K562 (cell line): Measurements from ENCODE around the gene FASN. TPM values are rescaled to one million over a fixed set of nuclear protein-coding genes. Genes with fewer than 3 reads are reported as not detected.

Source experiments
- ATAC-seq: fragments of 200-7000 bp; cut with Tn5 transposase; 3 replicates; pipeline ENCODE4 v1.9.1; 2020; ENCODE audit warnings: moderate library complexity
- BruUV-seq: library from RNA; stranded (reverse); fragments of 400-500 nt; replicated peaks from 2 replicates; lab custom pipeline; 2021; lab: Mats Ljungman, UMichigan
- CTCF ChIA-PET: fragments of 300-600 bp; formaldehyde crosslinking; extraction: SDS; loops from one replicate; lab custom pipeline; 2021; ENCODE audit warnings: low intra/inter-chr PET ratio; lab: Yijun Ruan, JAX
- POLR2A ChIA-PET: fragments of 300-600, 350-650 bp; sonication (Branson Sonifier 250); formaldehyde crosslinking; extraction: SDS; loops from one replicate; lab custom pipeline; 2021; ENCODE audit warnings: antibody characterized with exemption, inconsistent platforms; lab: Yijun Ruan, JAX
- DNase-seq, 4 experiments: peaks; one replicate each; pipeline versions ENCODE4 v3.0.0 to v3.0.0-alpha.2; 2011 to 2018; ENCODE audit warnings: low spot score in 3 of 4, mixed read lengths in 3 of 4; ENCODE audit errors: extremely low read depth in 1 of 4
- FAIRE-seq: peaks from 2 replicates; lab custom pipeline; 2011; peaks lifted over from hg19 to GRCh38; lab: Jason Lieb, UNC
- H2AFZ ChIP-seq: 2 replicates; pipeline ENCODE4 v1.6.0; 2011; ENCODE audit warnings: low read depth, low read length, control low read depth, inconsistent platforms
- H3K27ac ChIP-seq: fragments of 200-600 bp; 3 replicates; pipeline ENCODE4 v1.8.0; 2011; ENCODE audit warnings: low read depth, mild to moderate bottlenecking, control low read depth, inconsistent platforms, low read length, moderate library complexity, mixed read lengths; ENCODE audit errors: extremely low read depth
- H3K27me3 ChIP-seq, 2 experiments: fragments of 300-600 bp in 1 of 2; 2 replicates in 1 of 2; 3 replicates in 1 of 2; pipeline versions ENCODE4 v1.6.0 to v1.8.0; 2011; ENCODE audit warnings: inconsistent platforms in 2 of 2, low read length in 2 of 2, mild to moderate bottlenecking in 1 of 2, mixed read lengths in 1 of 2, moderate library complexity in 1 of 2; ENCODE audit not compliant: control insufficient read depth in 2 of 2, insufficient read depth in 2 of 2
- H3K36me3 ChIP-seq: fragments of 300-600 bp; 3 replicates; pipeline ENCODE4 v1.8.0; 2011; ENCODE audit warnings: mild to moderate bottlenecking, low read length, inconsistent platforms; ENCODE audit not compliant: control insufficient read depth, insufficient read depth
- H3K4me1 ChIP-seq, 2 experiments: fragments of 200-600 bp in 1 of 2; replicated peaks in 1 of 2; 2 replicates in 1 of 2; 3 replicates in 1 of 2; pipeline versions ENCODE4 v1.5.1 to v1.8.0; 2011; ENCODE audit warnings: inconsistent platforms in 2 of 2, low read length in 2 of 2, mild to moderate bottlenecking in 1 of 2, mixed read lengths in 1 of 2, moderate library complexity in 1 of 2; ENCODE audit not compliant: control insufficient read depth in 2 of 2, insufficient read depth in 2 of 2
- H3K4me2 ChIP-seq: 2 replicates; pipeline ENCODE4 v1.6.1; 2011; ENCODE audit warnings: low read length, control low read depth, inconsistent platforms, mixed read lengths; ENCODE audit not compliant: insufficient read depth
- H3K4me3 ChIP-seq: fragments of 200-600 bp; sonication (generic), shearing (Covaris generic); 2 replicates; pipeline ENCODE4 v1.5.1; 2016; ENCODE audit warnings: control low read depth, inconsistent platforms
- H3K79me2 ChIP-seq: fragments of 200-600 bp; 3 replicates; pipeline ENCODE4 v1.8.0; 2011; ENCODE audit warnings: low read length, inconsistent platforms; ENCODE audit not compliant: control insufficient read depth, insufficient read depth
- H3K9ac ChIP-seq, 2 experiments: 2 replicates each; pipeline versions ENCODE4 v1.6.0 to v1.6.1; 2011; ENCODE audit warnings: low read depth in 2 of 2, low read length in 2 of 2, control low read depth in 1 of 2, inconsistent platforms in 1 of 2, mild to moderate bottlenecking in 1 of 2, mixed read lengths in 1 of 2; ENCODE audit not compliant: insufficient read depth in 1 of 2
- H3K9me1 ChIP-seq: one replicate; pipeline ENCODE4 v1.6.0; 2011; ENCODE audit warnings: inconsistent platforms, mild to moderate bottlenecking, low read length, moderate library complexity; ENCODE audit not compliant: control insufficient read depth, insufficient read depth
- H3K9me3 ChIP-seq: replicated peaks from 2 replicates; pipeline ENCODE4 v1.5.1; 2011; ENCODE audit warnings: low read depth, low read length, inconsistent platforms; ENCODE audit not compliant: control insufficient read depth, insufficient read depth
- H4K20me1 ChIP-seq: replicated peaks from 2 replicates; pipeline ENCODE4 v1.6.1; 2011; ENCODE audit warnings: low read length, inconsistent platforms, mixed read lengths; ENCODE audit not compliant: control insufficient read depth, insufficient read depth
- E2F3 ChIP-seq: fragments of 250-450 bp; sonication (Bioruptor Pico); IDR thresholded peaks from 2 replicates; pipeline ENCODE4 v1.4.0; 2020; ENCODE audit warnings: mild to moderate bottlenecking
- E4F1 ChIP-seq: fragments of 250-450 bp; sonication (Bioruptor Pico); IDR thresholded peaks from 2 replicates; pipeline ENCODE4 v1.5.0; 2021; ENCODE audit warnings: mild to moderate bottlenecking, borderline replicate concordance
- EWSR1 ChIP-seq: fragments of 450-650 bp; IDR thresholded peaks from 2 replicates; pipeline ENCODE4 v1.6.1; 2018; ENCODE audit warnings: borderline replicate concordance, mild to moderate bottlenecking, low read depth, moderate library complexity; ENCODE audit not compliant: partially characterized antibody
- MIER1 ChIP-seq: fragments of 450-650 bp; IDR thresholded peaks from 2 replicates; pipeline ENCODE4 v1.6.1; 2016; ENCODE audit warnings: antibody characterized with exemption, mild to moderate bottlenecking, low read depth
- NFRKB ChIP-seq: fragments of 450-650 bp; IDR thresholded peaks from 2 replicates; pipeline ENCODE4 v1.6.1; 2016; ENCODE audit warnings: low read depth
- TFAP4 ChIP-seq: sonication (generic); formaldehyde crosslinking; IDR thresholded peaks from 2 replicates; pipeline ENCODE4 v1.8.0; 2022; ENCODE audit warnings: missing genetic modification reagents, mild to moderate bottlenecking, moderate library complexity, borderline replicate concordance
- ZEB2 ChIP-seq: fragments of 450-650 bp; IDR thresholded peaks from 2 replicates; pipeline ENCODE4 v1.6.1; 2016
- WGBS: fragments of 100-300 bp; shearing (Covaris generic); methylation state at CpG from one replicate; pipeline ENCODE4 v1.1.6; 2016; ENCODE audit warnings: low coverage, mixed read lengths; ENCODE audit not compliant: insufficient coverage; ENCODE audit errors: missing lambda C conversion rate; 5-methylcytosine and 5-hydroxymethylcytosine counted together
- in situ Hi-C: fragments of 300-500 bp; cut with MboI; formaldehyde crosslinking; loops from 4 replicates; pipeline ENCODE4 v1.15.0; 2018; ENCODE audit warnings: inconsistent platforms, mixed read lengths
- intact Hi-C: fragments of 100-400 bp; cut with micrococcal nuclease; formaldehyde crosslinking; loops from 2 replicates; pipeline ENCODE4 v1.14.2; 2022
- polyA plus RNA-seq, 8 experiments: library from polyadenylated mRNA; depleted of rRNA in 4 of 8; stranded (reverse) in 5 of 8; unstranded in 3 of 8; fragments of >200 nt; fragmentation: Nextera tagmentation in 2 of 8; fragmentation: Illumina TruSeq in 1 of 8; extraction: Ambion mirVana in 2 of 8; extraction: Trizol in 1 of 8; gene quantifications; 2 replicates each; pipeline versions ENCODE4 v1.2.1 to v1.2.3, GENCODE V29; 2011 to 2014; ENCODE audit warnings: inconsistent platforms in 1 of 8, missing spikeins in 1 of 8
- total RNA-seq, 7 experiments: library from RNA; depleted of rRNA in 6 of 7; stranded (reverse); fragments of >200 nt in 6 of 7; fragmentation: Illumina TruSeq in 2 of 7; extraction: Trizol in 2 of 7; gene quantifications; 2 replicates each; pipeline versions ENCODE4 v1.2.1 to v1.2.3, GENCODE V29; 2011 to 2021; ENCODE audit warnings: low replicate concordance in 1 of 7

The FASN gene
- total and polyA plus RNA-seq, 9 of the 15 experiments (the other 6 are each of a cell fraction or from before 2014, with no cell fraction given) = 0.15 to 663 (median 49.9) TPM

- TF ChIP-seq E4F1 (CRISPR knock-in tag) (no peak), ZEB2 (no peak), MIER1 (no peak), E2F3 (CRISPR knock-in tag) (no peak), NFRKB (no peak), TFAP4 (CRISPR knock-in tag) (no peak)
Observed at GRCh38 chr17:82128287-82128686, 30.3 kb upstream of the FASN start (continued).

- CTCF ChIA-PET = interaction anchor here (0.6 kb wide), 1 partner anchor 395 kb away, joined by 5 read pairs; no protein-coding TSS in a partner anchor
- TF ChIP-seq EWSR1 = no peak
- peaks cover 5 to 10% of the 10 kb centered on the region in 2 experiments; a peak in 4 of 5 replicates for H3K4me1 ChIP-seq
- POLR2A ChIA-PET = no interaction called here
- H2AFZ ChIP-seq = no peak overlapping the region
- H3K36me3 ChIP-seq = peaks cover 3% of the 10 kb centered on the region; the same call in 1 of the 3 replicates
- in situ Hi-C loops (no loop called here), intact Hi-C loops (no loop called here)
- WGBS = 75% methylated on average over 8 of the region's 9 CpGs
- no peak overlapping the region for H3K4me3 ChIP-seq
- FAIRE-seq (no peak), DNase-seq (no peak), ATAC-seq (no peak)
- no peaks in the 10 kb centered on the region for H3K9me3 ChIP-seq
- H3K4me2 ChIP-seq = no peak overlapping the region
- no peaks in the 10 kb centered on the region for H3K9me1 ChIP-seq
- H3K27ac ChIP-seq = no peak overlapping the region
- no peaks in the 10 kb centered on the region for H3K79me2 ChIP-seq
- H3K9ac ChIP-seq = no peak overlapping the region
- no peaks in the 10 kb centered on the region for H4K20me1 ChIP-seq
- BruUV-seq = no TSS peak
- H3K27me3 ChIP-seq = no peaks in the 10 kb centered on the region
Observed at GRCh38 chr17:82127704-82128103, 29.7 kb upstream of the FASN start.
